ENCODE results near the gene FLNC.

The FLNC gene

GRCh38 chr7:128830231-128831177, at the start of gene FLNC:
Gene FLNC, plus strand, starts transcription at chr7:128830406. Its CDS starts 232 bp downstream, at chr7:128830638.
- DNase-seq: peak; percentile 18

GRCh38 chr7:128781126-128781525, 49.1 kb upstream of the FLNC start:
- no peak for DNase-seq

GRCh38 chr7:128781851-128782250, 48.4 kb upstream of the FLNC start:
- no peak for DNase-seq

- DNase-seq: peak; percentile 43
Observed at GRCh38 chr7:128783143-128783861, 46.9 kb upstream of the FLNC start.

- DNase-seq: no peak
Observed at GRCh38 chr7:128785738-128786137, 44.5 kb upstream of the FLNC start.

- DNase-seq: no peak
Observed at GRCh38 chr7:128788446-128789412, 41.5 kb upstream of the FLNC start.

GRCh38 chr7:128790315-128791041, 39.7 kb upstream of the FLNC start:
- DNase-seq: no peak

GRCh38 chr7:128791121-128791971, 38.9 kb upstream of the FLNC start, which contains the start of gene CCDC136:
Gene CCDC136, plus strand, starts transcription at chr7:128791968. Its CDS starts 444 bp downstream, at chr7:128792412.
- peak; percentile 76 for DNase-seq

- no peak for DNase-seq
Observed at GRCh38 chr7:128791972-128792327, 38.3 kb upstream of the FLNC start.

GRCh38 chr7:128792471-128793180, 37.6 kb upstream of the FLNC start:
- DNase-seq: no peak

GRCh38 chr7:128793181-128793547, 37.0 kb upstream of the FLNC start:
- DNase-seq: no peak

GRCh38 chr7:128794020-128794419, 36.2 kb upstream of the FLNC start:
- DNase-seq: peak; percentile 28

GRCh38 chr7:128794436-128794835, 35.8 kb upstream of the FLNC start:
- no peak for DNase-seq

GRCh38 chr7:128795129-128795528, 35.1 kb upstream of the FLNC start:
- DNase-seq: no peak

- no peak for DNase-seq
Observed at GRCh38 chr7:128796327-128796726, 33.9 kb upstream of the FLNC start.

- no peak for DNase-seq
Observed at GRCh38 chr7:128799451-128799850, 30.8 kb upstream of the FLNC start.

- no peak for DNase-seq
Observed at GRCh38 chr7:128800567-128800966, 29.6 kb upstream of the FLNC start.

GRCh38 chr7:128801003-128801402, 29.2 kb upstream of the FLNC start:
- DNase-seq: no peak

GRCh38 chr7:128801667-128802418, 28.4 kb upstream of the FLNC start:
- no peak for DNase-seq

GRCh38 chr7:128804484-128804883, 25.7 kb upstream of the FLNC start:
- no peak for DNase-seq
